Neural cell (in vitro differentiated cells): Measurements from ENCODE around the gene PPP1R12B.
"Not testable (repeated sequence)": the region's sequence is repeated elsewhere in the genome, so short reads cannot be mapped to it uniquely, and the experiment has no call there.

ENCODE experiments used
- CTCF ChIP-seq: fragments of 450-650 bp; IDR thresholded peaks from 2 replicates; pipeline ENCODE4 v1.5.1; 2014; ENCODE audit warnings: antibody characterized with exemption, mild to moderate bottlenecking, moderate library complexity; ENCODE audit not compliant: poor library complexity, severe bottlenecking
- EP300 ChIP-seq: fragments of 450-650 bp; conservative IDR thresholded peaks from 2 replicates; pipeline ENCODE4 v1.6.1; 2014; ENCODE audit warnings: antibody characterized with exemption, mild to moderate bottlenecking, moderate library complexity; ENCODE audit not compliant: poor library complexity, severe bottlenecking
- EZH2 ChIP-seq: fragments of 200-600, 300-800 bp; shearing (Covaris generic), sonication (generic); IDR thresholded peaks from 2 replicates; pipeline ENCODE4 v1.6.1; 2014; ENCODE audit warnings: antibody characterized with exemption, low read length, borderline replicate concordance, mild to moderate bottlenecking; ENCODE audit not compliant: insufficient read depth, poor library complexity, severe bottlenecking
- MXI1 ChIP-seq: fragments of 450-650 bp; conservative IDR thresholded peaks from 2 replicates; pipeline ENCODE4 v1.6.1; 2014; ENCODE audit warnings: antibody characterized with exemption, mild to moderate bottlenecking; ENCODE audit not compliant: poor library complexity, severe bottlenecking
- POLR2AphosphoS5 ChIP-seq: IDR thresholded peaks from 2 replicates; pipeline ENCODE4 v1.6.1; 2012
- REST ChIP-seq: IDR thresholded peaks from 2 replicates; pipeline ENCODE4 v1.6.1; 2012; ENCODE audit warnings: borderline replicate concordance
- SMC3 ChIP-seq: fragments of 450-650 bp; conservative IDR thresholded peaks from 2 replicates; pipeline ENCODE4 v1.6.1; 2014; ENCODE audit warnings: antibody characterized with exemption, mild to moderate bottlenecking, moderate library complexity; ENCODE audit not compliant: poor library complexity
- TAF1 ChIP-seq: IDR thresholded peaks from 2 replicates; pipeline ENCODE4 v1.6.1; 2012; ENCODE audit warnings: low read depth

- not testable (repeated sequence) for TF ChIP-seq CTCF, REST, POLR2AphosphoS5, TAF1, MXI1, SMC3, EZH2, EP300
These were observed 263.5 kb downstream of the PPP1R12B start for GRCh38 chr1:202612036-202612435.
